GM21367 (cell line): ENCODE measurements around the gene NCK2.

Experiments used
- ATAC-seq: cut with Tn5 transposase; IDR thresholded peaks from one replicate; pipeline ENCODE4 v1.9.1; 2021; ENCODE audit not compliant: unreplicated experiment

Gene NCK2

GRCh38 chr2:105734762-105735538 lies 9.8 kb upstream of the NCK2 start:
- no peak for ATAC-seq

- ATAC-seq = no peak
Observed at GRCh38 chr2:105736145-105736544, 8.6 kb upstream of the NCK2 start.

DNA sequence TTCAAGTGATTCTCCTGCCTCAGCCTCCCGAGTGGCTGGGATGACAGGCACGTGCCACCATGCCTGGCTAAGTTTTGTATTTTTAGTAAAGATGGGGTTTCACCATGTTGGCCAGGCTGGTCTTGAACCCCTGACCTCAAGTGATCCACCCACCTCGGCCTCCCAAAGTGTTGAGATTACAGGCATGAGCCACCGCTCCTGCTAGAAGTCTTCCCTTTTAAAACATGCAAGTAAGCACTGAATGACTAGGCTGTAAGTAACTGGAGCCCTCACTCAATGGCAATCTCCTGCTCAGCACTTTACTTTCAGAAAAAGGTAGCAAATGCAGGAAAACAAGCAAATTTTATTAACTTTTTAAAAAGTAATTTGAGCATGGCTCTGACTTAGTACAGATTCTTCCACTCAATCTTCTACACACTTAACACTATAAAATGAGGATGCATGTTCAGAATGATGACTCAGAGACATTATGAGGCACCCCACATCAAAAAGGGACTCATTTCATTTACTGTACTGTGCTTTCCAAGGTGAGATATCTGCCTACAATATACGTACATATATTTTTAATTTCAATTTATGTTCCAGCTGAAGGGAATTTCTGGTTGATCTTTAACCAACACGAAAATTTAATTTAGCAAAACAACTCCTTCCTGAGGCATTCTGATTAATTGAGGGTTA lies 6.6 kb upstream of the NCK2 start:
- no peak for ATAC-seq

- no peak for ATAC-seq
Observed at GRCh38 chr2:105738658-105739241, 6.0 kb upstream of the NCK2 start.

DNA sequence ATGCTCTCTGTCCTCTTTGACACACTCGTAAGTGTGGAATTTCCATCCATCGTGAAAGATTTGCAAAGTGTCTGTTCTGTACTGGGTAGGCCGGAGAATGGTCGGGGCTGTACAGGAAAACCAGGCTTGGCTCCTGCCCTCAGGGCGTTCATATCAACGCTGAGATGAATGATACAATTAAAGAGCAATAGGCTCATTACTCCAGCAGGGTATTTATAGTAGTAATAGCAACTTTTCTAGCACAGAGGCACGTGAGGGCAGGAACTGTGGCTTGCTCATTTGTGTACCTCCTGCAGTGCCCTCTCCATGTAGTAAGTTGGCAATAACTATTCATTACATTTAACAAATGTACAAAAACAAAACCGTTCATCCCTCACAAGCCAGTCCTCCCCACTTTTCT lies 5.3 kb upstream of the NCK2 start:
- ATAC-seq = no peak

GRCh38 chr2:105739944-105740530 lies 4.7 kb upstream of the NCK2 start:
- no peak for ATAC-seq

- no peak for ATAC-seq
Observed at GRCh38 chr2:105741174-105741573, 3.5 kb upstream of the NCK2 start.

- ATAC-seq = no peak
Observed at GRCh38 chr2:105741617-105742016, 3.1 kb upstream of the NCK2 start.

GRCh38 chr2:105744091-105744908 lies 412 bp upstream of the NCK2 start:
- ATAC-seq = peak; percentile 69

DNA sequence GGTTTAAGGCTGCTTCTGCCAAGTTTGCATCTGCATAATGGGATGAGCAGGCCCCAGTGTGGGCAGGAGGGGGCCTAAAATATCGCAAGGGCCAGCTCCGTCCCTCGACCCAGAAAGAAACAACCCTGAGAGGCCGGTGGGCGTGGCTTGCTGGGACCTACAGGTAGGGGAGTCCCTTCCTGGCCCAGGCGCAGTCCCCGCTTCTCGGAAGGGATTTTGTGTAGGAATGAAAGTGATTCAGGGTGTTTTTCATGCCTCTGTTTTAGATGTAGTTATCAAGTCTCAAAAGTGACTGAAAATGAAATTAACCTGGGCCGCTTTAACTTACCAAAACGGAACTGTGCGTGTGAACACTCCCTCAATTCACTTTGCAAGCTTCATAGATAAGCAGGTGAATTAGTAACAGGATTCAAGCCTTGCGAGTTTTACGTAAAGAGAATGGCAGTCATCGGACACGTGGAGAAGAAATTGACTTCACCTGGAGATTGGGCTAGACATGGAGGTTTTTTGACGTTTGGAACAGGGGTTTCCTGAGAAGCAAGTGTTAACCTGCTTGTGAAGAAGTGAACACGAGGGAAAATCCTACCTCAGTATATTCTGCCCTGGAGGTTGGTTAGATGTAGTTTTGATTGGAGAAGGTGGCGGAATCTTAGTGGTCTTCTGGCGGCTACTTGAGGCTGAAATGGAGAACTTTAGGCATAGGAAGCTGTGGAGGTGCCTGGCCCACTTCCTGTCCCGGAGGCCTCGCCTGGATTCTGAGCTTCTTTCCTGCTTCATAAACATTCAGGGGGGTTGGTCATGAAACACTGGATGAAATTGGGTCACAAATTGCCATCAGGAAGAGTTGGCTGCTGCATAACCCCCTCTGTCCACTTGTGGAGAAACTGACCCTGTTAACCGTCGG lies 1.7 kb downstream of the NCK2 start:
- ATAC-seq = peak; percentile 46

GRCh38 chr2:105747254-105747894 lies 2.7 kb downstream of the NCK2 start:
- ATAC-seq = no peak

DNA sequence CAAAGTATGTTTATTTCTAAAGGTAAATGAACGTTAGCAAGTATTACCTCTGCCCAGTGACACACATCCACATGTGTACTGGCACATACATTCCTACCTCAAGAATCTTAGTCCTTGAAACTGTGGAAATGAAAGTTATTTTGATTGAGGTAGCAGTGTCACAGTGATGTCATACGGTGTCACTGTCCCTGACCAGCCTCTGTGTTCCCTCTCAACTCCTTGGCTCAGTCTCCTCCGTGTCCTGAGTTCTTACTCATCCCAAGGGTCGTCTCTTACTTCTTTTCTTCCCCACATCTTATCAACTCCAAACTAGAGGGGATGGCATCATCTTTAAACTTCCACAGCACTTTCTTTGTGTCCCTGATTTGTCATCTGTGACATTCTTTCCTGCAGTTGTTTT lies 3.3 kb downstream of the NCK2 start:
- no peak for ATAC-seq

- ATAC-seq = no peak
Observed at GRCh38 chr2:105748566-105748965, 3.9 kb downstream of the NCK2 start.

DNA sequence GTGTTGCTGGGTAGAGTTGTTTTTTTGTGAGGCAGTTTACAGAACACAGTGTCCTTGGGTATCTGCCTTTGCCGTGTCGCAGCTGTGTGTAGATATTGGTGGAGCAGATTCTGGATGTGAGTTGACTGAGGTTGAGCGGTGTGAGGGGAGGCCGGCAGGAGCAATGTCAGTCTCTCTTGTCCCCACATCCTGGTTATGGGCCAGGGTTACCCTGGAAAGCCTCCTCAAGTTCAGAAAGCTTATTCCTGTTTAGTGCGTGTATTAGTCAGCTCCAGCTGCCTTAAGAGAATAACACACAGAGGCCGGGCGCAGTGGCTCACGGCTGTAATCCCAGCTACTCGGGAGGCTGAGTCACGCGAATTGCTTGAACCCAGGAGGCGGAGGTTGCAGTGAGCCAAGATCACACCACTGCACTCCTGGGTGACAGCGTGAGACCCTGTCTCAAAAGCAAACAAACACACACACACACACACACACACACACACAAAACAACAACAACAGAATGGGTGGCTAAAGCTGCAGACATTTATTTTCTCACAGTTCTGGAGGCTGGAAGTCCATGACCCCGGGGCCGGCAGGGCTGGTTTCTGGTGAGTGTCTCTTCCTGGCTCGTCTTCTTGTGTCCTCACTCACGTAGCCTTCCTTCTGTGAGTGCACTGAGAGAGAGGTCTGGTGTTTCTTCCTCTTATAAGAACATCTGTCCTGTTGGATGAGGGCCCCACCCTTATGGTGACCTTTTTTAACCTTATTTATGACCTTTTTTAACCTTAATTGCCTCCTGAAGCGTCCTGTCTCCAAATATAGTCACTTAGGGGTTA lies 5.1 kb downstream of the NCK2 start:
- ATAC-seq = no peak

GRCh38 chr2:105750735-105751134 lies 6.0 kb downstream of the NCK2 start:
- no peak for ATAC-seq

- ATAC-seq = no peak
Observed at GRCh38 chr2:105751272-105751671, 6.6 kb downstream of the NCK2 start.

DNA sequence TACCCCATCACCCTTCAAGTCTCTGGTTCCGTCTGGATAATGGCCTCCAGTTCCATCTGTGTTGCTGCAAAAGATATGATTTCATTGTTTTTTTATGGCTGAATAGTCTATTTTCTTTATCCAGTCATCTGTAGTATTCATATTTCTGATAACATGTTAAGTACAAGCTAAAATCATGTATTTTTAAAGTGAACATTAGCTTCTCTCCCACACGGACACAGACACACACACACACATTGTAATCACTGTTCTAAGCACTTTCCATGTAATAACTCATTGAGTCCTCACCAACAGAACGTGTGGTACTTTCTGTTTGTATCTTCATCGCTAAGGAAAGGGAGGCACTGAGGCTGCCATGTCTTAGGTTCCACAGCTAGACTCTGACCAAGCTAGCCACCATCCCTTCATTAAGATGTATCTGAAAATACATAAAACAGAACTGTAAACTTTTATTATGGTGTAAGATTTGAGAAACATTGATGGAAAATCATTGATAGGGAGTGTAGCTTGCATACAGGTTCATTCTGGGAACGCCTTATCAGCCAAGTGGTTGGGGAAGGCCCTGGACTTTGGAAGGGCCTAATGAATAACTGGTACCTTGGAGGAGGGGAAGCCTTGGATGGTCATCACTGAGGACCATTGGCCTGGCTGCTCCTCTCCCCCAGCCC lies 8.1 kb downstream of the NCK2 start:
- ATAC-seq = no peak

- ATAC-seq = no peak
Observed at GRCh38 chr2:105753380-105753779, 8.7 kb downstream of the NCK2 start.
